ENCODE results near the gene CLCNKB. TPM values are rescaled to one million over a fixed set of nuclear protein-coding genes. Genes with fewer than 3 reads are reported as not detected.

The CLCNKB gene
- total RNA-seq, 2 donors from 2014 or later: 2.2 to 2.5 TPM

Other genes starting within 250 kb of the CLCNKB start
- gene UQCRHL, start 236.1 kb upstream of the CLCNKB start, total RNA-seq: 1 to 10 TPM; 3.9 to 4.0 TPM
- gene SPEN, start 196.1 kb upstream of the CLCNKB start, total RNA-seq: 10 to 100 TPM; 27.8 to 36.5 TPM
- 10 to 100 TPM; 22.4 to 24.6 TPM for gene ZBTB17, start 67.7 kb upstream of the CLCNKB start, total RNA-seq
- under 1 TPM; 0.15 to 0.52 TPM for gene SRARP, start 39.5 kb upstream of the CLCNKB start, total RNA-seq
- gene HSPB7, start 25.7 kb upstream of the CLCNKB start, total RNA-seq: 1,000 to 10,000 TPM; 1,770 to 2,192 TPM
- gene CLCNKA, start 21.7 kb upstream of the CLCNKB start, total RNA-seq: under 1 TPM; 0.26 to 0.38 TPM
- gene FAM131C, start 29.9 kb downstream of the CLCNKB start, total RNA-seq: 1 to 10 TPM; 3.2 to 6.5 TPM
- gene EPHA2, start 112.3 kb downstream of the CLCNKB start, total RNA-seq: 10 to 100 TPM in 1 of 2 donors, 1 to 10 TPM in 1; 8.1 to 24.1 TPM
- gene ARHGEF19, start 168.9 kb downstream of the CLCNKB start, total RNA-seq: 1 to 10 TPM; 2.1 to 4.7 TPM
- gene CPLANE2, start 193.4 kb downstream of the CLCNKB start, total RNA-seq: 1 to 10 TPM; 4.7 to 7.2 TPM

Data from left cardiac atrium (tissue), 2 donors.